Kidney capillary endothelial cell (primary cell): Measurements from ENCODE around the gene DNAJC11.
"Not testable (repeated sequence)": the region's sequence is repeated elsewhere in the genome, so short reads cannot be mapped to it uniquely, and the experiment has no call there.

Source experiments
- DNase-seq: peaks from one replicate; pipeline ENCODE4 v3.0.0-alpha.2; 2018; ENCODE audit warnings: low spot score

The DNAJC11 gene

GRCh38 chr1:6623269-6623965, 78.2 kb downstream of the DNAJC11 start:
- DNase-seq, result no peak

- no peak for DNase-seq
Observed at GRCh38 chr1:6622396-6623152, 79.0 kb downstream of the DNAJC11 start.

- DNase-seq, result no peak
Observed at GRCh38 chr1:6621429-6622391, 79.9 kb downstream of the DNAJC11 start.

- DNase-seq, result no peak
Observed at GRCh38 chr1:6619045-6619444, 82.6 kb downstream of the DNAJC11 start.

GRCh38 chr1:6614929-6615785, 86.5 kb downstream of the DNAJC11 start:
- DNase-seq, result no peak

DNA sequence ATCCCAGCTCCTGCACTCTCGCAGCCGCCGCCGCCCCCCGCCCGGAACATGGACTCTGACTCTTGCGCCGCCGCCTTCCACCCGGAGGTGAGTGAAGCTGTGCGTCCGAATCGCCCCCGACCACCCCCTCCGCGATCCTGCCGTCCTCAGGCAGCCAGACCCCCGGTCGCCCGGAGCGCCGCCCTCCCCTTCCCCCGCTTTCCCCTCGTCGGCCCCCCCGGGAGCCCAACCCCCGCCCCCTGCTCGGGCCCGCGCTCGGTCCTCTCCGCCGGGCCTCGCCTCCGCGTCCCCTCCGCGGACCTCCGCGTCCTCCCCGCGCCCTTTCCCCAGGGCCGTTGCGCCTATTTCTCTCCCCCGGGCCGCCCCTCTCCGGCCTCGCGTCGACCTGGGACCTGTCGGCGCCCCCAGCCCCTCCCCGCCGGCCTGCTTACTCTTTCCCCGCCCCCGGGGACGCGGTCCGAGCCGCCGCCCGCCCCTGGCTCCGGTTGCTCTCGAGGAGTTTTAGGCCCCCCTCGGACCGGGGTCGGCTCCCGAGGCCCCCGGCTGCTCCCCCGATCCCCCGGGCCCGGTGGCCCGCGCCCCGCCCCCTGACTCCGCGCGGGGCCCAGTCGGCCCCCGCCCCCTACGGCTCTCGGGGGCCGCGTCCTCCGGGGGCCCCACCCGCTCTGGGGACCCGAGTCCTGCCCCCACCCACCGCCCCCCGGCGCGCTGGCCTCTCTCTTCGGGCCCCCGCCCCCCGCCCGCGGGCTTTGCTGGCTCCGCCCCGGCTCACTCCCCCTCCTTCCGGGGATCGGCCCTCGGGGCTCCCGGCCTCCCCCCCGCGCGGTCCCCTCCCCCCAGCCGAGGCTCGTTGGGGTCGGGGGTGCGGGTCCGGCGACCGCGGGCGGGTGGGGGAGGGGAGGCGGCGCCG, 87.3 kb downstream of the DNAJC11 start:
- DNase-seq, result no peak

DNA sequence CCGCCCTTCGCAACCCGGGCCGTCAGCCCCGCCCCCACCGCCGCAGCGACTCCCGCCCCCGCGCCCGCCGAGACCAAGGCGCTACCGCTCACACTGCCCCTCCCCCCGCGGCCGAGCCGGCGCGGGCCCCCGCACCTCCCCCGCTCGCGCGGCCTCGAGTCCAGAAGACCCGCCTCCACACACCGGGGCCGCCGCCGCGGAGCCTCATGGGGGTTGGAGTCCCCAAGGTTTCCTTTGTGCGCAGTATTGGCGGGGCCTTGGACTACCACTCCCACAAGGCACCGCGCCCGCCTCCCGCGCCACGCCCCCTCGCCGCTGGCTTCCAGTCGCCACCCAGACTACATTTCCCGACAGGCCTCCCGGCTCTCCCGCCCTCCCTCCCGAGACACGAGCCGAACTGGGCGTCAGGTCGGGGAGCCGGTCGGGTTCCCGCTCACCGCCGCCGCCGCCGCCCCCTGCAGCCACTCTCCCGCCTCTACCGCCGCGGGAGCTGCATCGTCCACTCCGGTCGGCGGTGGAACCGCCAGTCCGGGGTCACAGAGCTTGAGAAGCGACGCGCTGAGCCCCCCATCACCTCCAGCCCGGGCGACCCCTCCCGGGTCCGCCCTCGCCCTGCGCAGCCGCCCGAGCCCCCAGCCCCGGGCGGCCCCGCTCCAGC, 88.1 kb downstream of the DNAJC11 start, which contains the start of gene PHF13:
Gene PHF13, plus strand, starts transcription at position 371 of the 658 bp plus-strand sequence. CDS start 336 bp downstream, outside the sequence.
- peak; percentile 97 for DNase-seq

- DNase-seq, result peak; percentile 31
Observed at GRCh38 chr1:6612641-6613360, 88.8 kb downstream of the DNAJC11 start.

GRCh38 chr1:6603915-6604558, 97.6 kb downstream of the DNAJC11 start:
- peak; percentile 53 for DNase-seq

GRCh38 chr1:6603238-6603914, 98.2 kb downstream of the DNAJC11 start:
- peak; percentile 70 for DNase-seq

DNA sequence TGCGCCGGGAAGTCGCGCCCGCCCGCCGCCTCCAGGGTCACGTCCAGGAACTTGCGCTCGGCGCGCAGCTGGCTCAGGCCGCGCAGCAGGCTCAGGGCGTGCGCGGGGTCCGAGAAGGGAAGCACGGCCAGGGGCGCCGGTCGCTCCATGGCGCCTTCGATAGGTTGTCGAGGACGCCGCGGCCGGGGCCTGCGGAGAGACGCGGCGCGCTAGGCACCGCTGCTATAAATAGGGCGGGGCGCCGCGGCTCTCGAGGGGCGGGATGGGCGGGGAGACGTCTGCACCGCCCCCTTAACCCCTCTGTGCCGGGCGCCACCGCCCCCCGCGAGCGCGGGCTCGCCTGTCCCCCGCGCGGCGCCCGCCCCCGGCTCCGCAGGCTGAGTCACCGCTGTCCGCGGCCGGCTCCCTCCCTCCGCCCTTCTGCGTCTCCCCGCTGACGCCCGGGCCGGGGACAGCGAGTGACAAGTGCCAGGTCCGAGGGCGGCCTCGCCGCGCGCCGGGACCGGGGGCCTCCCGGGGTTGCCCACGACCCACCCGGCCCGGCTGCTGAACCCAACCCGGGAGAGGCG, 98.9 kb downstream of the DNAJC11 start, which contains the start of gene KLHL21:
Gene KLHL21, minus strand, starts transcription at position 201 of the 569 bp plus-strand sequence. Its CDS starts 52 bp downstream, at position 149.
- DNase-seq, result peak; percentile 83

- DNase-seq, result peak; percentile 24
Observed at GRCh38 chr1:6601923-6602668, 99.5 kb downstream of the DNAJC11 start.

DNA sequence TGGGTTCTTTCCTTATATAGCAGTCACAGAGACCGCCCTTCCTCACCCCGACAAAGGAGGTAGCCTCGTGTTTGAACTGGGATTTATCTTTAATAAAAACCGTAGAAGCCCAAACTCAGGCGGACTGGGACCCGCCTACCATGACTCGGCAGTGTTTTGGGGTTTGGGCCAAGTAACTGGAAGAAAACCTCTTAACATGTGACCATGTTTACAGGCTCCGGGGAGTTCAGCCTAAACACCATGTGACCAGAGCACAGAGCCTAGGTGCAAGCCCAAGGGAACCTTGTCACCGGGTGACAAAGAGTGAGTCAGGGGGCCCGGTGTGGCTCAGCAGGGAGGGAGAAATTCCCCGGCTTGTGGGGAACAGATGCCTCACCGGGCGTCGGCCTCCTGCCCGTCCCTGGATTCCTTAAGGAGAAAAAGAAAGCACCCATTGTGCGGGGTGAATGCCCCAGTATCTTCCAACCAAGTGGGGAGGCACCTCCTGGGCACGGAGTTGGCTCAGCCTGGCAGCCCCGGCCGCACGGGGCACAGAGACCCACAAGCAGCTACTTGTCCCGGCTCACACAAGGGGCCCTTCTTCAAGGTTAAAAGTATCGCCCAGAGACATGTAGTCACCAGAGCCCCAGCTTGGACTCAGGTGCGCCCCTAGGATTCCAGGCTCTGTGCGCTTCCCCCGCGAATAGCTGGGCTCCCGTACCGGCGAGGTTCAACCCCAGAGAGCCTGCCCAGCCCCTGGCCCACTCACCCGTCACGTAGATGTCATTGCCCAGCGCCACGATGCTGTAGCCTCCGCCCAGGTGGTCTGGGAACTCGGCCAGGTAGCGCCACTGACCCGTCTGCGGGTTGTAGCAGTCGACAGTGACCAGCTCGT, 100.3 kb downstream of the DNAJC11 start:
- peak; percentile 86 for DNase-seq

DNA sequence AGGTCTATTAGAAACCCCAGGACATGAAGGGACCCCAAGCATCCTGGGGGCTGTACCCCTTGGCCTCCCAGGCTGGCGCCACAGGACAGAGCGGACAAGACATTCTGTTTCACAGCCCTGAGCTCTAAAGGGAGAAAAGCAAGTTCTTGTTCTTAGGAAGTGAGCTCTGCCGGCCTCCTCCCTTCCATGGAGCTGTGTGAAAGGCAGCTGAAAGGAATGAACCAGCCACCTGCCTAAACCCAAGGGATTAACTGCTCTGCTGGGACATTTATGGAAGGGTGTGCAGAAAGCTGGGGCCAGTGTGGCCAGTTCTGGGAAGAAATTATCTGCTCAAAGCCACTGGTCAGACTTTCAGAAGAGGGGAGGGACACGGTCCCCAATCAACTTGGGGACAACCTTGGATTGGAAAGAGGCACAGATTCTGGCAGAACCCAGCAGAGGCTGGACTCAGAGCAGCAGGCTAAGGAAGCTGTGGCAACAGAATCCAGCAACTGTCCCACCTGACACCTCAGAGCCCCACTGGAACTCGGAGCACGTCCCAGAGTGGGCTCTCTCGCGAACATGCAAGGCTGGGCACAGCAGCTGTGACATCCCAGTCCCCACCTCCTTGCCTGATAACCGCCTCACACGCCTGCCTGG, 101.1 kb downstream of the DNAJC11 start:
- no peak for DNase-seq

GRCh38 chr1:6599991-6600390, 101.6 kb downstream of the DNAJC11 start:
- DNase-seq, result not testable (repeated sequence)
